Activated CD8-positive, alpha-beta memory T cell treated with anti-CD3 and anti-CD28 coated beads, Interleukin-2, amount 50 U/mL, for 1 hour (primary cell): Measurements from ENCODE around the gene DBR1.
"Not testable (repeated sequence)": the region's sequence is repeated elsewhere in the genome, so short reads cannot be mapped to it uniquely, and the experiment has no call there.

Source experiments
- DNase-seq: peaks from one replicate; pipeline ENCODE4 v3.0.0-alpha.2; 2020; ENCODE audit errors: extremely low read depth

DBR1 gene

DNA sequence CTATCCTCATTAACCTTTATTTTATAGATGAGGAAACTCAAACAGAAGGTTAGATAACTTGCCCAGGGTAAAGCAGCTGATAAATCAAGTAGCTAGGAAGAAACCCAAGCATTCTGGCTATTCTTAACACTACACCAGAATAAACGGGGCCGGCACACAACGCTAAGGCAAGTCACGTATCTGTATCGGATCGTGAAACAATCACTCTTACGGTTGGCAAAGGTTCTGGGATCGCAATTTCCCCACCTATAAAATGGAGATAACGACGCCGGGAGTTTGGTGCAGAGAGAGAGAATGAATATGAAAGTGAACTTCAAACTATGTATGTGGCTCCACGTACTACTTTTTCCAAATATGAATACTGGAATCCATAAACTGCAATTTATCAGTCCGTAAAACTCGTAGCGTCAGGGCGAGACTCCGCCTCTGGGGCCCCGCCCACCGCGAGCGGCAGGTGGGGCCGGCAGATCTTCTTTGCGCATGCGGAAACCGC, 12.1 kb upstream of the DBR1 start:
- peak; percentile 54 for DNase-seq

DNA sequence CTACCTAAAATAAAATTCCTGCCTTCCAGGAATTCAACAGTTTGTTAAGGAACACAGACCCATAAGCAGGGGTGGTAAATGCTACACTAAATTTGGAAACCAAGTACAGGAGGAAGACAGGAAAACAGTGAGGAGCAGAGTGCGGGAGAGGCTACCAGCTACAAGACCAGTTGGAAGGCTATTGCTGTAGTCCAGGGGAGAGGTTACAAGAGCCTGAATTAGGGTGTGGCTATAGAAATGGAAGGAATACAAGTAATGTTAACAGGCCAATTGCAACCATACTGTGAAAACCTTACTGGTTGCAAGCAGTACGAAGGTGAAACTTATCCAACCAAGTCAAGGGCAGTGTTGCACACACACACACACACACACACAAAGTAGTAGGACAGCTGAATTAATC, 11.5 kb upstream of the DBR1 start:
- DNase-seq, result no peak

DNA sequence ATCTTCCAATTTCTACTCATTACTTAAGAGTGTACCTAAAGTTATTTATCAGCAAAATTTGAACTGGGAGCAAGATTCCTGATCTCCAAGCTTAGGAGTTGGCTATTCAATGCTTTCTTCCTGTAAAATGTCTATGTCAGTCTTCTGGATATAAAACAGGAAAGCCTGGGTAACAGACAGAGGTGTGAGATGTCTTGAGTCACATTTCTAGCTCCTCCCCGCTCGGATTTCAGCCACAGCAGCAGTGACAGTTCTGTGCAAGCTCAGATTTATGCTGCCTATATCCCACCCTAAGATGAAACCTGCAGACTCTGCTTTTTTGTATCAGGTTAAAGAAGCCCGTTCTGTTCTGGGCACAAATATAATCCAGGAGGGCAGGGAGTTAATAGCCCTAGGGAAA, 10.3 kb upstream of the DBR1 start:
- no peak for DNase-seq

DNA sequence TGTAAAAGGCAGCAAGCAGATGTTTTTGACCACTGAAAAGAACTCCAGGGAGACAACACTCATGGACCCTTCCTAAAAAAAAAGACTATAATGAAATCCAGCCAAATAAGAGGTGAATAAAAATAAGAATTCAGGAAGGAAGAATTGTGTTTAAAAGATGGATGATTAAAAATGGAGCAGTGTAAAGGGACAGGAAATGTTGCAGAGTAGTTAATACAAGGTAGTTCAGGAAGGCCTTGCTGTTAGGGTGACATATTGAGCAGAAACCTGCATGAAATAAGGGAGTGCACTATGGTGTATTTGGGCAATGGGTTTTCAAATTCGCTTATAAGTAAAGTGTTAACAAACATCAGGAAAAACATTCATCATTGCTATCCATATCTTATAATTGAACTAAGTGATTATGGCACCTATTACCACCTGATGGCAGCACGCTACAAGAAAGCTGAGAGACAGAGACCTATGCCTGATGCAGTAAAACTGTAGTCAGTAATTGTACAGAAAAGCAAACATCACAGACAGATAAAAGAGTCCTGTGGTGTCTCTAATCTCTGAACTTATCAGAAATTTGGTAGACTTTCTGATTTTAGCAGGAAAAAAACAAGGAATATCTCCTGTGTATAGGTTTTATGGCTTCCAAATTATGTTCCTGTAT, 5.8 kb upstream of the DBR1 start:
- DNase-seq, result no peak

DNA sequence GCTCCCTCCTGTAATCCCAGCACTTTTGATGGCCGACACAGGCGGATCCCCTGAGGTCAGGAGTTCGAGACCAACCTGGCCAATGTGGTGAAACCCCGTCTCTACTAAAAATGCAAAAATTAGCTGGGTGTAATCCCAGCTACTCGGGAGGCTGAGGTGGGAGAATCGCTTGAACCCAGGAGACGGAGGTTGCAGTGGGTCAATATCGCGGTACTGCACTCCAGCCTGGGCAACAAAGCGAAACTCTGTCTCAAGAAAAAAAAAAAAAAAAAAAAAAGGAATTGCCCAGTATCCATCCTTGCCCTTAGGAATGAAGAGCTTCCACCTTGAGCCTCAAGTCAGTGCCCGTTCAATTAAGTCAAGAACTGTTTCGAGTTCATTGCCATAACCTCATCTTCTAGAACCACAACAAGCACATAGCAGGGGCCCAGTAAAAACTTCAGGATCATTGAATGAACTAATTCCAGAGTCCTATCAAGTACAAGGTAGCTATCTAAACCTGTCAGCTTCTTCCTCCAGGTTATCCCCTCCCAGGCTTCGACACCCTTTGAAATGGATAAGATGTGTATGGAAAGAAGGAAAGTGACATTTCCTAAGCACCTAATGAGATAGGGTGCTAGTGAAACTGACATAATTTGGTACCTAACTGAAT, 826 bp downstream of the DBR1 start:
- DNase-seq, result no peak

DNA sequence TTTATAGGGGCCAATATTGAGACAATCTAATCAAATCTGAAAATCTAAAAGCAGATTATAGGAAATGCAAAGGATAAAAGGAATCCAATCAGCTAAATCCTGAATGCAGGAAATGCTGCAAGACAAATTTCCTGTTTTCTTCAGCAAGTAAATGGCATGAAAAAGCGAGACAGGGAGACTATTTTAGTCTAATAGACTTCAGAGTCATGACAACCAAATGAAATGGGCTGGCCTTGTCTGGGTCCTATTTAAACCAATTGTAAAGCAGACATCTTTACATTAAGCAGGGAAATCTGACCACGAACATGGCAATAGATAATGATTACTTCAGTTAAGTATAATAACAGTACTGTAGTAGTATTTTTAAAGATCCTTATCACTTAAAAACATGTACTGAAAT, 2.1 kb downstream of the DBR1 start:
- no peak for DNase-seq

DNA sequence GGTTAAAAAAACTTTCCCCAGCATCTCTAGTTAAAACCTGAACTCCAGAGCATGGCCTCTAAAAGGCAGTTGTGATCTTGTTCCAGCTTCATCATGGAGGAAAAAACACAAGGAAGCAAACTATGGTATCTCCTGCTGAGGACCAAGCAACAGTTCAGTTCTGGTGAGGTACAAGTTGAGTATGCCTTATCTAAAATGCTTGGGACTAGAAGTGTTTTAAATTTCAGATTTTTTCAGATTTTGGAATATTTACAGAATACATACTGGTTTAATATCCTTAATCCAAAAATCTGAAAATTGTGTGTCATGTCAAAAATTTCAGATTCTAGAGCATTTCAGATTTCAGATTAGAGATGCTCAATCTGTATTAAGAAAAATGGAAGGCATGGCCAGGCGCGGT, 9.7 kb downstream of the DBR1 start:
- DNase-seq, result no peak

DNA sequence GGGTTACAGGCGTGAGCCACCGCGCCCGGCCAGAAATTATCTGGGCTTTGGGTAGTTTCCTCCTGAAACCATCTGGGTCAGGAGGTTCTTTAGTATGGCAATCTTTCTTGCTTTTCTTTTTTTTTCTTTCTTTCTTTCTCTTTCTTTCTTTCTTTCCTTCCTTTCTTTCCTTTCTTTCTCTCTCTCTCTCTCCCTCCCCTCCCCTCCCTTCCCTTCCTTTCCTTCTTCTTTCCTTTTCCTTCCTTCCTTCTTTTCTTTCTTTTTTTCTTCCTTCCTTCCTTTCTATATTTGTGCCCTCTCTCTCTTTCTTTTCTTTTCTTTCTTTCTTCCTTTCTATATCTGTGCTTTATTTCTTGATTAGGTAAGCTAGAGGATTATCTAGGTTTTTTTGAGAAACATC, 17.0 kb downstream of the DBR1 start:
- no peak for DNase-seq

DNA sequence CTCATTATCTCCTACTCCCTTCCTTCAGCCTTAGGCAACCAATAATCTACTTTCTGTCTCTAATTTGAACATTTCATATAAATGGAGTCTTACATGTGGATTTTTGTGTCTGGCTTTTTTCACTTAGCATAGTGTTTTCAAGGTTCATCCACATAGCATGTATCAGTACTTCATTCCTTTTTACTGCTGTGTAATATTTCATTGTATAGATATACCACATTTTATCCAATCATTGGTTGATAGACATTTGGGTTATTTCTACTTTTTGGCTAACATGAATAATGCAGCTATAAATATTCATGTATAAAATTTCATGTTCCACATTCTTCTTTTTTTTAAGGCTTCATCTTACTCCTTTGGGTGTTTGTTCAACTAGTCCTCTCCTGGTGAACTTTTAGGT, 20.2 kb downstream of the DBR1 start:
- DNase-seq, result no peak

DNA sequence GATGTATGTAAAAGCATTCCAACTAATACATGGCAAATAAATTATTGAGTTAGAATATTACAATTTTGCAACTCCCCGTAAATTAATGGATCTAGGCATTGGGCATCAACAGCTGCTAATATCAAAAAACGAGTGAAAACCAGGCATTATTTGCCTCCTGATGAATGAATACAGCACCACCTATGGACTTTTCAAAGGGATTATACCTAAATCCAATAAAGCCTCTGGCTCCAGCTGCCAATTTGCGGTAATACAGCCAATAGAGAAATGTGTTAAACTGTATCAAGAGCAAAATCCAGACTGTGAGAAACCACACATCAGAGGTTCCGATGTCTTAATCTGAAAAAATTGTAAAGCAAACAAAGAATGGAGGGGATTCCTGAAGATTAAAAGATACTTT, 26.2 kb downstream of the DBR1 start:
- no peak for DNase-seq

DNA sequence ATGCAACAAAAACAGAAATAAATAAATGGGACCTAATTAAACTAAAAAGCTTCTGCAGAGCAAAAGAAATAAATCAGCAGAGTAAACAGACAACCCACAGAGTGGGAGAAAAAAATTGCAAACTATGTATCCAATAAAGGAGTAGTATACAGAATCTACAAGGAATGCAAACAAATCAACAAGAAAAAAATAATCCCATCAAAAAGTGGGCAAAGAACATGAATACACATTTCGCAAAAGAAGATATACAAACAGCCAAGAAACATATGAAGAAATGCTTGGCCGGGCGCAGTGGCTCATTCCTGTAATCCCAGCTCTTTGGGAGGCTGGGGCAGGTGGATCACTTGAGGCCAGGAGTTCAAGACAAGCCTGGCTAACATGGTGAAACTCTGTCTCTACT, 32.5 kb downstream of the DBR1 start:
- DNase-seq, result not testable (repeated sequence)

DNA sequence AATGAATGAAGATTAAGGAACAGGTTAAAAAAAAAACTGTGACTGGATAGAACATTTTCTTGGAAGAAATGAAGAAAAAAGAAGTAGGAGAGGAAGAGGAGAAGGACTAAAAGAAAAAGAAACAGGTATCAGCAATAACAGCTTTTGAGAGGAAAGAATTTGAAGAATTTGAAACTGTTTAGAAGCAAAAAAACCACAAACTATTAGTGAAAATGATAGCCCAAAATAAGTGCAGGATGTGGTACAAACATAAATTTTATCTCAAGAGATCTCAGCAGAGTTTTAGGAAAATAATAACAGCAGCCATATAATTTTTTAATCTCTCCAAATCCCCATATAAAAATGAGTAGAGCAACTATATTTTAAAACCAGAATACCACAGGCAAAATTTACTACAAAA, 33.8 kb downstream of the DBR1 start:
- DNase-seq, result no peak

DNA sequence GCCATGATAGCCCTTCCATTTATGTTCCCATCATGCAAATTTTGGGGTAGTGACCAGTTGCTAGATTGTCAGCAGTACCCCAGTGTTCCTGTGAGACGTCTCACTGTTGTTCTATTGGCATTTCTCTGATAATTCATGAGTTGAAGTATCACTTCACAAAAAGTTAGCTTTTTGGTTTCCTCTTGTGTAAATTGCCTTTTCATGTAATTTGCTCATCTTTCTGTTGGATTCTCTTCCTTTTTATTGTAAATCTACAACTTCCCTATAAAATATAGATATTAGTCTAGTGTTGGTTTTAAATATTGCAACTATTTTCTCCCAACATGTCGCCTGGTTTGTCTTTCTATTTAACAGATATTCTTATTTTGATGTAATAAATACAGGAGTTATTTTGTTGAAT, 35.0 kb downstream of the DBR1 start:
- no peak for DNase-seq

DNA sequence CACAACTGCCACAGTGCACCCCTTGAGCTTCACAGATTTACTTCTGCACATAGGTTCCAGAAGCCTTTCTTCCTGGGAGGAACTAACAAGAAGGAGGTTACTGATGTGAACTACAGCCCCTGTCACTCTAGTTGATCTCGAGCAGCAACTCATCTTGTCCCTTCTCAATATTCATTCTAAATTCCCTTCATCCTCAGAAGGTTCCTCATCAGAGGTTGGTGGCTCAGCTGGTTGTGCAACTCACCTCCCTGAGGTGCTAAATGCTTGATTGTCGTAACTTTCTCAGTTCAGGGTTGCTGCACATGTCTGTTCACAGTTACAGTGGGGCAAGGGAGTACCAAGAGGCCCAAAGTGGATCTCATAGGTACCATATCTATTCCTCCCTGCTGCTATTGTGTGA, 36.9 kb downstream of the DBR1 start:
- no peak for DNase-seq

DNA sequence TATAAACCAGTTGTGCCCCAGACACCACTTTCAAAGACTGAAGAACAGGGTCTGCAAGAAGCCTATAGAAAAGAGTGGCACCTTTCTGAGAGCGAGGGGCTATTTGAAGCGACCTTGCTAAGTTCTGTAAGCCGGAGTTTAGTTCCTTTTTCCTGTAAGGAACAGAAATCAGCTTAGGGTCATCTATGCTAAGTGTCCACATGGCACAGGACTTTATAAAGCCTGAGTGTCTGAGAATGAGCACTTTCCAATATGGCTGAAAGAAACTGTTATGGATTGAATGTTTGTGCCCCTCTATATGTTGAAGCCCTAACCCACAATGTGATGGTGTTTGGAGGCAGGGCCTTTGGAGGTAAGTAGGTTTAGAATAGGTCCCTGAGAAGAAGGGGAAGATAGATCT, 38.5 kb downstream of the DBR1 start:
- no peak for DNase-seq

DNA sequence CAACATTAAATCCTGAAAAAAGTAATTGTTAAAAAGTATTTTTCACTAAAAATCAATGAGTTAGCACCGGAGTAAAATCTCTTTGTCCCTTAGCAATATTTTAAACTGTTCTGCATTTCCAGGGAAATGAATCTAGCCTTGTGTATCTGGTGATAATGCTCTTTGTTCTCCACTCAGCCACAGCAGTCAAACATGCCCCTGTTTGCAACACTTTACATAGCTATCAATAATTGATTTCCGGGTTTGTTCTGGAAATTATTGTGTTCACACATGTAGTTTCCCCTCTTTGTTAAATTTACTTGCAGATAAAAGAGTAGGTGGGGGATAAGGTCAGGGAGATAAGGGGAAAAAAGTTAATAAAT, 38.9 kb downstream of the DBR1 start:
- DNase-seq, result no peak

DNA sequence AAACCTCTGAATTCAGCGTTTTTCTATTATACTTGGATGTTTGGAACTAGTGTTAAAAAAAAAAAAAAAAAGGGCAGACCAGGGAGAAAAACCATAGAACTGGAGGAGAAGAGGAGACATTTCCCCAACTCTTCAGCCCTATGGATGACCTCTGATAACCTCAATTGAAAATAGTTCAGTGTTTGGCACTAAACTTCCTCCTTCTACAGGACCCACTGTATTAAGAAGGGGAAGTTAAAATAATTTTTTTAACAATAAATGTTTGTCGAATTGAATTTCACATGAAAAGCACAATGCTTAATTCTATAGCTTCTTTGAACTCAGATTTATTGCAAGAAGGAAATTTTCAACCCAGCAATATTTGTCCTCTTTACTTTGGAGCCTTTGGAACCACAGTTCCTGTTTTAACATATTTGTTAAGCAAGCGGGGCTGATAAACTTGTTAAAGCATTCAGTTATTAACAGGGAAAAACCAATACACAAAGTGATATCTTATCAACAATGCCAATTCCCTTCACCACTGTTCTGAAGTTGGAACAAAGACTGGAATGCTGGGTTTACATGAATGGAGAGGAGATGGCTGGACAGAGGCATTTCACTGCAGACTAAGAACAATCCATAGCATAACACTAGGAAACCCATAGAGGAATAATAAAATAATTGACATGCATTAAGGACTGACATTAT, 39.4 kb downstream of the DBR1 start:
- no peak for DNase-seq

DNA sequence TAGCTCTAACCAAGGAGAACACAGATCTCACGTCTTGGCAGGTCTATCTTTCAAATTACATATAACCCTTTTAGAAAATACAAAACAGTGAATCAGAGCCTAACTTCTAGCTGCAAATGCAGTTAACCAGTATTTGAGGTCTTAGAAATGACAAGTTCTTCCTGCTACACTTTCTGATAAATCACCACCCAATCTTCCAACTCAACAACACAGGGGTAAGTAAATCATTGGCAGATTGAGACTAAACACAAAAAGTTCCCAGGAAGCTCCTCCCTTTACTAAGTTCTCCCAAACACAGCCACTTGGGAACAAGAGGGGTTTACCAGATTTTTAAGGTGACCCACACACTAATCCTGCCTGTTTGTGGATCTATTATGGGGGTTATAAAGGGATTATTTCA, 42.5 kb downstream of the DBR1 start, which contains the start of gene A4GNT:
TSS of gene A4GNT (minus strand) at position 152 of the 400 bp plus-strand sequence. CDS start 1,134 bp downstream, outside the sequence.
- DNase-seq, result no peak

DNA sequence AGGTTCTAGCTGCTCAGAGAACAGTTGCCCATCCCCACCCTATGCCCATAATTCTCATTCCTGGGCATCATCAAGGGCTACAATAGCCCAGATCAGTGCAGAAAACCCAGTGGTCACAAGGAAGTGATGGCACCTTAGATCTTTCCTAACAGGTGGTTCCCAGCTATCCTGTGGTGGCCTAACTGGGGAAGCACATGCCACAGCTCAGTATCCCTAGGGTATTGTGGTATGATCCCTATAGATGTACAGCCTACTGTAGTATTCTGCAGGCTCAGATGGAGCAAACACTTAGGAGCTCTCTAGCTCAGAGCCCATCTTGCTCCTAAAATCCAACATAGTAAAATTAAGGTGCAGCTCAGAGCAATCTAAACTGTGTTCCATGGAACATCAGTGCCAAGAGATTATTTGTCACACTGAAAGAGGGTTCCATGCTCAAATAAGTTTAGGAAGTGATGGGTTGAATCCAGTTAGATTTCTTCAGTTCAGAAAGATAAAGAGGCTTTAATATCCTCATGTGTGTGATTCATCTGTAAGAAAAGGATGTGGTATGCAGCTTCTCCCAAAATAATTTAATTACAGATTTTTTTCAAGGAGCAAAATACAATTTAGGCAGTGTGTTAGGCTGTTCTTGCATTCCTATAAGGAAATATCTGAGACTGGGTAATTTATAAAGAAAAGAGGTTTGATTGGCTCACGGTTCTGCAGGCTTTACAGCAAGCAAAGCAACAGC, 46.9 kb downstream of the DBR1 start:
- no peak for DNase-seq

DNA sequence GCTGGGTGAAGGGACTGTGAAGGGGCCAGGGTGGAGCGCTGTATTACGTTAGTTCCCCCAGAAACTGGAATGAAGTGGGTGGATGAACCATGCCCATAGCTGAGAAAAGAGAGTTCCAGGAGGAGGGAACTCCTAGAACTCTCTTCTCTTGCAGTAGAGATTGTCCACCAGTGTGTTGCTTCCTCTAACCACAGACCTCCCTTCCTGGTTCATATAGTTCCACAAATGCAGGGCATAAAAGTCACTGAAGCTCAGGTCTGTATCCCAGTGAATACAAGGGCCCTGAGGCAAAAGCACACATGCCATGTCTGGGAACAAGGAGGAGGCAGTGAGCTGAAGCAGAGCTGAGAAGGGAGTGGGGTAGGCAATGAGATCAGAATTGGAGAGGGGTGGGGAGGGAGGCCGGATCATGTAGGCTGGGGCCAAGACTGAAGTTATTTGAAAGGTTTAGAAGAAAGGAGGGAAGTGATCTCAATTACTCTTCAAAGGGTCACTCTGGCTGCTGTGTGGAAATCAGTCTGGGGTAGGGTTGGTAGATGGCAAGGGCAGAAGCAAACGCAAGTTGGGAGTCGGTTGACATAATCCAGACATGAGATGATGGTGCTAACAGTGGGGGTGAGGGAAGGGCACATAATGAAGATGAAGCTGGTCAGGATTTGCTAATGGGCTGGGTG, 49.0 kb downstream of the DBR1 start:
- no peak for DNase-seq

DNA sequence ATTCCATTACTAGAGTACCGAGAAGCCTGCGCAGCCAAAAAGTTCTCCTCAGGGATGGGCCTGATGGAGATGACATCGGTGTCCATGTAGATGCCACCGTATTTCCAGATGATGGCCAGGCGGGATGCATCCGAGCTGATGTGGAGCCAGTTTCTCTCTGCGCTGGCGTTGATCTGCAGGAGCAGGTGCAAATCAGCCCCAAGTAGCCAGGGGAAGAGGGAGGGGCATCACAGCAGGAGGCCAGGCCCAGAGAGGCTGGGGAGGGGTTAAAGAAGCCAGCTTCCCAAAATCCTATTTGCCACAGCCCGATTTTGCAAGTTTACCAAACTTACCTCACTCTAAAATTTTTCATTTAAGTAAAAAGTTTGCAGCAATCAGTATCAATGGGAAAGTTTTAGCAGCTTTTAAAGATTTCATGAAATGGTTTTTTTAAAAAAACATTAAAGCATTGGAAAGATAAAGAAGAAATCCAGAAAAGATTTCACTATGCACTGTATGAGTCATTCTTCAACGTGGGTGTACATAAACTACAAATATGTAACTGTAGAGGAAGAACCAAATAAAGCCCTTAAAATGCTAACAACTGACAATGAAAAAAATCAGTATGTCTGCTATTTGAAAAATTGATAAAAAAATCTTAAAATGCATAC, 49.9 kb downstream of the DBR1 start:
- no peak for DNase-seq
